Bladder microvascular endothelial cell (primary cell): ENCODE measurements around the gene HES3. TPM values are rescaled to one million over a fixed set of nuclear protein-coding genes. Genes with fewer than 3 reads are reported as not detected.

Source experiments
- total RNA-seq: library from RNA; depleted of rRNA; stranded (reverse); fragments of >200 nt; gene quantifications from 2 replicates; pipeline ENCODE4 v1.2.3, GENCODE V29; 2014

The HES3 gene, protein sequence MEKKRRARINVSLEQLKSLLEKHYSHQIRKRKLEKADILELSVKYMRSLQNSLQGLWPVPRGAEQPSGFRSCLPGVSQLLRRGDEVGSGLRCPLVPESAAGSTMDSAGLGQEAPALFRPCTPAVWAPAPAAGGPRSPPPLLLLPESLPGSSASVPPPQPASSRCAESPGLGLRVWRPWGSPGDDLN
- not detected in 2 replicates for total RNA-seq

DNA sequence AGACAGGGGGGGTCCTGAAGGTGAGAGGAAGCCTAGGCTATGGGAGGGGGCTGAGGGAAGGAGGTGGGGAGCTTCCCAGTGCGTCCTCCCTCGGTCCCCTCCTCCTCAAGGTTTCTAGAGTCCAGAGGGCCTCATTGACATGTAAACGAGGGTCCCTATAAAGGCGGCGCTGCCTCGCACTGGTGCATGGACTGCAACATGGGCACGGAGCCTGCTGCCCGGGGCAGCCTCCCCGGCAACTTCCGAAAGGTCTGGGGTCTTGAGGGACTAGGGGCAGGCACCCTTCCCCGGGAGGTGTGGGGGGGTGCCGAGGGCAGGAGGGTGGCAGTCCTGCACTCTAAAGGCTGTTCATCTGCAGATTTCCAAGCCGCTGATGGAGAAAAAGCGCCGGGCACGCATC, at the start of gene HES3:
Gene HES3 (plus strand): TSS at position 187 of the 400 bp plus-strand sequence. CDS start 187 bp downstream, at position 374.

DNA sequence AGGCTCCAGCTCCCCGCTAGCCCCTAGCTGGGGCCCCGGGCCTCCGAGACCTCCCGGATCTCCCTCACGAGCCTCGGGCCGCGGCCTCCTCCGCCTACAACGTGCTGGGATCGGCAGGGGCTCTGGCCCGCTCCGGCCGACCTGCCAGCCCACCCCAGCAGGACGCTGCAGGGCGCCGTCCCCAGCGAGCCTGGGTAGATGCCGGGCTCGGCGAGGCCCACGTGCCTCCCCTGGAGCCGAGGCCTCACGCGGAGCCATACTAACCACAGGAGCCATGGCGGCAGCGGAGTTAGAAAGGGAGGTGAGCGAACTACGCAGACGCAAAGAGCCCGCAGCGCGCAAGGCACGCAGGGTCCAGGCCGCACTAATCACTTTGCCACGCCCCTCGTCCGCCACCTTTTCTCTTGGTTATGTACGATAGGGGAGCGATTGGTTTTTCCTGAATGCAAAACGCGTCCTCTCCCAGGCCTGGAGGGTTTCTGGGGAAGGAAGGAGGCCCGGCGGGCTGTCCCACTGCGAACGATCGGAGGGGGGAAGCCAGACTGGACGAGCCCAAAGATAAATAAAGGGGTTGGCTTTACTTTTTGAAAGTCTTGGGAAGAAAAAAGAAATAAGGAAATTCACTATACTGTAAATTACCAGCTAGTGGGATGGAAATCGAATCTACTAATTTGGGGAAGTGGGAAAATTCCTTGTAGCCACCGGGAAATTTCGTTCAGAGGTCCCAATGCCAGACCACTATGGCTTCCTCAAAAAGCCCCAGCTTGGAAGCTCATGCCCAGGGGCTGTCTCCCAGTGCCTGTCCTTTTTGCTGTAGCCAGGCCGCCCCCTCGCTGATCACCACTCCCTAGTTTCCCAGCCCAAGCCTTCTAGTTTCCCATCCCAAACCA, 44.4 kb upstream of the HES3 start, which contains the start of gene RPL22:
Gene RPL22 (minus strand): TSS at position 298 of the 890 bp plus-strand sequence. CDS start 22 bp downstream, at position 276.

DNA sequence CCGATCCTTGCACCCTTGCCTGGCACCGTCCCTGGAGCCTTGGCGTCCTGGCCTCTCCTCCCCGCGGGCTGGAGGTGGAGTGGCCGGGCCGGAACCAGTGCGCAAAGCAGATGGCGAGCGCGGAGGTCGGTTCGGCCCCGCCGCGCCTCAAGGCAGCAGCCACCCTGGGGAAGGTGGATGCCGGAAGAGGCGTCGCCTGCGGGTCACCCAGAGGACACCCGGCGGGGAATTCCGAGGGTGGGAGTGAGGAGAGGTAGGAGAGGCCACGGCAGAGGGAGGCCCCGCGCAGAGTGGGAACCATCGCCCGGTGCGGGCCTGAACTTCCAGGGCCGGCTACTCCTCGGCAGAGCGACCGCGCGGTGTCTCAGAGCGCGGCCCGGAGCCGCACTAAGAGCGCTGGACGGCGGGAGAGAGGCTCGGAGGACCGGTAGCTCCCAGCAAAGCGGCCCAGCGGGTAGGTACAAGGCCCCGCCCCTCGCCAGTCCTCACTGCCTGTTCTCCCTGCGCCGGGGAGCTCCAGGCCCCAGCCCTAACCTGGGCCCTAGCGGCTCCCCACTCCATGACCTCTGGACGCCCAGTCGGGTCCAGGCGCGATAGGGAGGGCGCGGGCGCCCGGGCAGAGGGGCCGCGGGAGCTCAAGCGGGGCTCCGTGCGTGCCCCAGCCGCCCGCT, 38.0 kb upstream of the HES3 start, which contains the start of gene RNF207:
Gene RNF207 (plus strand): TSS at position 271 of the 671 bp plus-strand sequence. CDS start 417 bp downstream, outside the sequence.

DNA sequence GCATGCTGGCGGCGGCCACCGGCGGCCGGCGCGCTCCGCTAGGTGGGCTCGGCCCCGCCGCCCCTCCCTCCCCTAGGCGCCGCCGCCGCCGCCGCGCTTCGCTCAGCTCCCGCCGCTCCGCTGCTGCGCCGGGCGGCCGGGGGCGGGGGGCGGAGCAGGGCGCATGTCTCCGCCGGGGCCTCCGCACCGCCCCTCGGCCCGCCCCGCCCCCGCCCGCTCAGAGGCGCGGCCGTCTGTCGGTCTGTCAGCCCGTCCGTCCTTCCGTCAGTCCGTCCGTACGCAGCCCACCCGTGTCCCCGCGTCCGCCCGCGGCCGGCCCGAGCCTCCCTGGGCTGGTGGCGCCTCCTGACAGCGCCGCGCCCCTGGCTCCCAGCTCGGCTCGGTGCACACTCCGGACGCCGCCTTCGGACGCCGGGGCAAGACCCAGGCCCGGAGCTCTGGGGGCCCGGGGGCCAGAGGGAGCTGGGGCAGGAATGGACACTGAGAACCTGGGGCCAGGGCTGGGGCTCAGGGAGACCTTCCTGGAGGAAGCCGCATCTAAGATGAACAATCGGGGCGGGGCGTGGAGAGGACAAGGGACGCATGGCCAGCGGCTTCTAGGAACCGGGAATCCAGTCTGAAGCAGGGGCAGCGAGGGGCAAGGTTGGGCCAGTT, 17.1 kb downstream of the HES3 start, which contains the start of gene GPR153:
Gene GPR153 (minus strand): TSS at position 138 of the 654 bp plus-strand sequence. CDS start 6,193 bp downstream, outside the sequence.

Other genes with a start within 250 kb of the HES3 start
- 1.6 and 2.7 TPM in 2 replicates for gene KCNAB2, start 198.3 kb upstream of the HES3 start, total RNA-seq
- under 0.01 TPM in 1 of 2 replicates, not detected in the other for gene CHD5, start 63.9 kb upstream of the HES3 start, total RNA-seq
- 140 and 147 TPM in 2 replicates for gene RPL22, start 44.6 kb upstream of the HES3 start, total RNA-seq
- gene RNF207, start 38.1 kb upstream of the HES3 start, total RNA-seq, result 4.2 and 15.5 TPM in 2 replicates
- 58.0 and 92.9 TPM in 2 replicates for gene ICMT, start 8.2 kb upstream of the HES3 start, total RNA-seq
- gene GPR153, start 16.9 kb downstream of the HES3 start, total RNA-seq, result 0.65 and 3.1 TPM in 2 replicates
- 33.2 and 42.4 TPM in 2 replicates for gene ACOT7, start 149.6 kb downstream of the HES3 start, total RNA-seq
- gene HES2, start 175.7 kb downstream of the HES3 start, total RNA-seq, result 5.3 and 18.1 TPM in 2 replicates
- gene ESPN, start 180.6 kb downstream of the HES3 start, total RNA-seq, result 2.0 TPM in 1 of 2 replicates, not detected in the other
- 10.0 and 27.4 TPM in 2 replicates for gene TNFRSF25, start 222.0 kb downstream of the HES3 start, total RNA-seq
- 31.6 and 52.8 TPM in 2 replicates for gene PLEKHG5, start 247.5 kb downstream of the HES3 start, total RNA-seq